GM18873 (cell line): ENCODE data around the gene SMIM12.

Experiments
- ATAC-seq: cut with Tn5 transposase; IDR thresholded peaks from one replicate; pipeline ENCODE4 v1.9.1; 2021; ENCODE audit warnings: mild to moderate bottlenecking, moderate library complexity, moderate number of reproducible peaks; ENCODE audit not compliant: unreplicated experiment, low FRiP score

The SMIM12 gene, protein sequence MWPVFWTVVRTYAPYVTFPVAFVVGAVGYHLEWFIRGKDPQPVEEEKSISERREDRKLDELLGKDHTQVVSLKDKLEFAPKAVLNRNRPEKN

DNA sequence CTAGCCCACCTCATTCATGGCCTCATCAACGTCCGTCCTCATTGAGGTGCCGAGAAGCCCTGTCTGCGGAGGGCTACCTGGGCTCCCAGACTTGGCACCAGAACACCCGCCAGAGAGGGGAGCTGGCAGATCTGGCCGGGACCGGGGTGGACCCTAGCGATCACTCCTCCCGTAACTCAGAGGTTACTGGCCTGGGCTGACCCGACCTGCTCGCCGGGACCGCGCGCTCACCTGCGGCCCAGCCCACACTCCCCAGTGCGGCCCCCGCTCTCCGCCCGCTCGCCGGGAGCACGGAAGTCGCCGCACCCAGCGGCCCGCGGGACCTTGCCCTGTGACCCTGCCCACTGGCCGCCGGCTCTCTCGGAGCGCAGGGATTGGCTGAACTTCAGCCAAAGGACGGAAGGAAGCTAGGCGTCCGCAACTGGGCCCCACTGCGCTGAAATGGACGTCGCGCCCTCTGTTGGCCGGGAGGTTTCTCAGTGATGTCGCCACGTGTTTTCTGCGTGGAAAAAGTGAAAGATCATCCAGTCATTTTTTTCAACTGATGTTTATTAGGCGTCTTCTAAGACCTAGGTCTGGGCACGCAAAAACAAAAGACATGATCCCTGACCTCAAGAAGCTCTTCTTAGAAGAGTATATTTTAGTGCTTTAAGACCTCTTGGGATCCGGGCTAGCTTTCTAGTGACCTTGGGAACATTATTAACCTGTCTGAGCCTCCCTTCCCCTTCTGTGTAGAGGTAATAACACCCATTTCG is at the start of gene SMIM12:
Gene SMIM12 (minus strand): TSS at position 304 of the 755 bp plus-strand sequence. CDS start 3,772 bp downstream, outside the sequence.
- no peak for ATAC-seq

DNA sequence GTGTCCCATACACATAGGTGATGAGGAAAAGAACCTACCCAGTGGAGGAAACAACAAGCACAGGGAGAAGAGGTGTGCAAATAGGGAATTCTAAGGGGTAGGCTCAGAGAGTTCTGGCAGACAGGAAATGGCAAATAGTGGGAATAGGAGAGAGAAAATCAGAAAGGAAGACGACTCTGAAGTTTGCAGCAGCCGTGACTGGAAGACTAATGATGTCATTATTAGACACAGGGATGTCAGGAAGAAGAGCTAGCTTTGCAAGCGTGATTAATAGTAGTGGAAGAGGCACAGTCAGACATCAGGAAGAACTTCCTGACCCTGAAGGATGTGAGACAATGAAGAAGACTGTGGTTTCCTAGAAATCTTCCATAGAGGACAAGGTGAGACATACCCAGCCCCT is 48.8 kb upstream of the SMIM12 start:
- ATAC-seq, result no peak

DNA sequence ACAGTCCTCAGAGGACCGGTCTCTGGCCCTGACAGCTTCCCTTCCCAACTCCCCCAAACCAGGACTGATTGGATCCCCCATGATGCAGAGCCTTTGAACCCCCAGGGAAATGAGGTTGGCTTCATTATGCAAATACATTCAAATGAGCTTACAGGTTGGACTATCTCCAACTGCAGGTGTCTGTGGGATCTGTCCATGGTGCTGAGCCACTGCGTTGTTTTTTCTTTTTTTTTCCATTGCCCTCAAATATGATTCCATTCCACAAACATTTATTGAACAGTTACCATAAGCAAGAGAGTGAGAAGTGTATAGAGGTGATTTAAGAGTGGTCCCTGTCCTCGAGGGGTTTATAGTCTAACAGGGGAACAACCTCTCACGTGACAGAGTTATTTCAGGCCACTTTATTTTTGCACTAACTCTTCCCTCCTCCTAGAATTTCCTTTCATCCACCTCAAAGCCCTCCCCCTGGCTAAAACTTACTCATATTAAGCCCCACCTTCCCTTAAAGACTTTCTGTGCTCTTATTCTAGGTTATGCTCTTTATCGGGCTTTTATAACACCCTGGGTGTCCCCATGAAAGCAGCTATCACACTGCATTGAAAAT is 48.0 kb upstream of the SMIM12 start:
- ATAC-seq, result no peak

DNA sequence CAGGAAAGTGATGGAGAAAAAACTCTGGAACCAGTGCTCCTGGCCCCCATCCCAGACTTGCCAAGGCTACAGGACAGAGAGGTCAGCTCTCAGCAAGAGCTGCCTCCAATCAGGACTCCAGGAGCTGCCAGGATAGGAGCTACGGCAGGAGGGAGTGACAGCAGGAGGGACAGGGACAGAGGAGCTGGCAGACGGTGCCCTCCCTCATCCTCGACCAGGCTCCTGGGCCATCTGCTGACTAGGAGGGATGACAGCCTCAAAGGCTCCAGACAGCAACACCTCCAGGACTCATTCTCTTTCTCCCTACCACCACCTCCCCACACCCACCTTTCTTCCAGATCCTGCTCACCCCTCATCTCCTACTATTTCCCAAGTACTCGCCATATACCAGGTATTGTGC is 47.2 kb upstream of the SMIM12 start:
- no peak for ATAC-seq

DNA sequence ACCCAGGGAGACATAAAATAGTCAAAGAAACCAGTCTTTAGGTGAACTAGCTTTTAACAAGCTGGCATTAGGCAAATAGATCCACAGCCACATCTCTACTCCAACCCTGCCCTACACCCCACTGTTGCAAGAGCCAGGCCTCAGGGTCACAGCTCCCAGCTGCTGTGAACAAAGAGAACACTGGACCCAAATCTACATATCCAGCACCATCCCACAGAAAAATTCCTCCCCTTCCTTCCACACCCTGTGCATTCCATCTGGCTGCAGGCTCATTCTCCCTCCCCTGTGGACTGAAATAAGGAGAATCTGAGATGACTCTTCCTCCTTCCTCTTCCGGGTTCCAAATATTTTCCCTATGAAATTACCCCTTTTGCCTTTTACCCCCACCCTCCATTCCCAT is 46.7 kb upstream of the SMIM12 start:
- ATAC-seq, result no peak

DNA sequence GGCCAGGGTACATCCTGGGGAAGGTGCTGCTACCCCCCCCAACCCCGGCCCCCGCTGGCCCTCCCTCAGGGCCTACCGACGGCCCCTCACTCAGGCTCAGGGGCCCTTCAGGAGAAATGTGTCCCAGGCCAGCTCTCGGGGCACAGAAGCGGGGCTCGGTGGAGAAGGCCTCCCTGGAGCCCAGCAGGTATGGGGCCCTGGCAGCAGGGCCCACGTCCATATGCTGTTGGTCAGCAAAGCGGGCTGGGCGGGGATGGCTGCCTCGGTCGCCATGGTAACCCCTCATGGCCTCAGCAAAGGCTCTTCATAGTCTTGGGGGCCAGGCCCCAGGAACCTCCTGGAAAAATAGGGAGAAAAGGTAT is 45.5 kb upstream of the SMIM12 start:
- ATAC-seq, result no peak

DNA sequence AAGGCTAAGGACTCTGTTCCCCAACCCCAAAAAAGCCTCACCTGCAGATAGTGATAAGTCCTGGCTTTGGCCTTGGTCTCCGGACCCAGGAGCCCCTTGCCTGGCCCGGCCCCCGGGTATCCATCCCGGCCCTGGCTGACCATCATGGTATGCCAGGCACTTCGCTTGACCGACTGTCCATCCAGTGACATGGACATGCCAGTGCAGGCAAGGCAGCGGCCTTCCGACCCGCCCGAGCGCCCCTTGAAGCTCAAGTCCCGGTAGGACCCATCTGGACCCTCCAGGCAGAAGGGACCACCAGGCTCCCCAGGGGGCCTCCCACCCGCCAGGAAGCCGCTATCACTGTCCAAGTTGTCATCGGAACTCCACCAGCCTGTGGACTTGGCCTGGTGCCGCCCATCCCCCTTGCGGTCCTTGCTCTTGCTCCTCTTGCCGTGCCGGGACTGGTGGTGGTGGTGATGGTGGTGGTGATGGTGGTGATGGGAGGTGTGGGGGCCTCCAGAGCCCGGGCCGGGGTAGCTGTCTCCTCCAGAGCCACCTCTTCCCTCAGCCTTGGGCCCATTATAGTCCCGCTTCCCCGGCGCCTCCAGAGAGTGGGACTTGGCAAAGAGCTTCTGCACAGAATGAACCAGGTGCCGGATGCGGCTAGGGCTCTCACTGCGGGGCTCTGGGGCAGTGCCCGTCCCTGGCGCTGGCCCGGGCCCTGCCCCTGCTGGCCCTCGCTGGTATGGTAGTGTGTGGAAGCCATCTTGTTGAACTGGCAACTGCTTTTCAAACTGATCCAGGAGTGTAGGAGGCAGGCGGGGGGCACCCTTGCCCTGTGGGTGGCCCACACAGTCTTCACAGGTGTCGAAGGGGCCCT is 44.9 kb upstream of the SMIM12 start:
- ATAC-seq, result no peak

DNA sequence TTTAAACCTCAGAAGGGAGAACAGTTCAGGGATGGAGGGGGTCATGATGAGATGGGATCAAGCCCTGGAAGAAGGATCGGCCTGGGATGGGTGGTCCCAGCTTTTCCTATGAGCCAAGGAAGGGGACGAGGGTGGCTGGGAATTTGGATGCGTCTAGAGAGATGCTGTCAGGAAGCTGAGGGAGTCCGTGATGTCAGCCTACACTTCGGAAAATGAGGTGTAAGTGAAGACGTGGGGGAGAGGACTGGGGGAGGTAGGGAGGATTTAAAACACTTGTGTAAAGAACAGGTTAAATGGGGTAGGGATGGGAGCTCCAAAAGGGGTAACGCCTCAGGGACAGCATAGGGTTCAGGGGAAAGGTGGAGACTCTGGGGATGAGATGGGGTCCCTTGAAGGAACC is 42.4 kb upstream of the SMIM12 start:
- no peak for ATAC-seq

DNA sequence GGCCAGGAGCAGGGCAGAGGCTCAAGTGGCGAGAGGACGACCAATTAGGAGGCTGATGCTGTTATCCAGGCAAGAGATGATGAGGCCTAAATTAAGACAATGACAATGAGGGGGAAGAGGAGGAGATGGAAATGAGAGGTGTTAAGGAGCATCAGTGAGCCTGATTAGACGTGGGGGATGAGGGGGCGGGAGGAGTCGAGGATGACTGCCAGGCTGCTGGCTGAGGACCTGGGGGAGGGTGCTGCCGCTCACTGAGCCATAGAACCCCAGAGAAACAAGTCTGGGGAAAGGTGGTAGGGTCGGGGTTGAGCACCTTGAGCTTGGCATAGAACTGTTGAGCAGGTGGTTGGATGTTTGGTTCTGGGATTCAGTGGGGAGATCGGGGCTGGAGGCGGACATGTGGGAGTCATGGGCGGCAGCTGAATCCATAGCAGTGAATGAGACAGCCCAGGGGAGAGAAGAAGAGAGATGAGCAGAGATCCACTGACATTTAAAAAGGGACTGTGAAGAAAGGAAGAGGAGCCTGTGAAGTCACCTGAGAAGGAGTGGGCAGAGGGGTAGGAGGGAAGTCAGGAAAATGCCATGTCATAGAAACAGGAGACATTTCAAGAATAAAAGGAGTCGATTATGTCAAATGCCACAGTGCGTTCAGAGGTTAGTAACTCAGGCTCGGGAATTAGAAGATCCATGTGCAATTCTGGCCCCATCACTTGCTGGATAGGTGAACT is 41.4 kb upstream of the SMIM12 start:
- no peak for ATAC-seq

DNA sequence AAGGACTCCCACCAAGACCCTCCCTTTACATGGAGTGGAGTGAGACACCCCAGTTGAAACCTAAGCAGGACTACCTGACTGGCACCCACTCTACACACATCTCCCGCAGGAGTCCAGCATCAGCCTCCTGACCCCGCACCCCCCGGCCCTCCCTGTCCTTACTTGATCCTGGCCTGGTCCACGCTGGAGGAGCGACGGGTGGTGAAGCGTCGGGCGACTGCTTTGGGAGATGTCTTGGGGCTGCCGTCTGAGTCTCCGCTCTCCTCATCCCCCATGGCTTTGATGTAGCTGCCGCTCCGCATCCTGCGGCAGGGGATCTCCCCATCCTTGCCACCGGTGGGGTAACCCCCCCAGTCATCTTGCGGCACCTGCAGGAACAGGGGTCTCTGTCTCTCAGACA is 40.4 kb upstream of the SMIM12 start:
- ATAC-seq, result no peak

DNA sequence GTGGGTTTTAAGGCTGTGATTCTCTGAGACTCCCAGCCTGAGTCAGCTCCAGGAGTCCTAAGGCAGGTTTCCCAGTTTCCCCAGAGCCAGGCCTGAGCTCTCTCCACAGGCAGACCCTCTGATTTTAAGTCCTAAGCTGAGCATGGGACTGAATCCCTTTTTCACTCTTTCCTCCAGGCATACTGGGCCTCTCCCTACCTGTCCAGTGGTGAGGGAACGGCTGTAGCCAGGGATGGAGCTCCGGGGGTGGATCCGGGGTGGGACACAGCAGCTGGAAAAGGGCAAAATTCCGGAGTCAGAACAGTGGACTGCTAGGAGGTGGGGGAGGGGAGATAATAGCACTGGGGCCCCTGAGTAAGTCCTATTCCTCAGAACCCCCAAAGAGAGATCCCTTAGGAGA is 39.9 kb upstream of the SMIM12 start:
- ATAC-seq, result no peak

DNA sequence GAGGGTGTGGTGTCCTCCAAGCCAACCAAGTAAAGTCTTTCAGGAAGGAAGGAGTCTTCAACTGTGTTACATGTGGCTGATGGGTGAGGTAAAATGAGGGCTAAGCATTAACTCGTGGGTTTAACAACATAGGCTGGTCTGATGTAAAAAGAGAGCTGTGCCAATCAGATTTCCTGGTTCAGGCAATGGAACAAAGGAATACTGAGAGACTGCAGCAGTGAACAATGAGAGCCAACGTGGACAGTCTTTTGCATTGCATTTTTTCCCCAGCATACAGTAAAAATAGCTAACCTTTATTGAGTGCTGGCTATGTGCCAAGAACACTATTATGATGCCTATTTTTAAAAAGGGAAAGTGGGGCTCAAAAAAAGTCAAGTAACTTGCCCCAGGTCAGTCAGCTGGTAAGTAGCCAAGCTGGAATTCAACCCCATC is 38.8 kb upstream of the SMIM12 start:
- no peak for ATAC-seq

DNA sequence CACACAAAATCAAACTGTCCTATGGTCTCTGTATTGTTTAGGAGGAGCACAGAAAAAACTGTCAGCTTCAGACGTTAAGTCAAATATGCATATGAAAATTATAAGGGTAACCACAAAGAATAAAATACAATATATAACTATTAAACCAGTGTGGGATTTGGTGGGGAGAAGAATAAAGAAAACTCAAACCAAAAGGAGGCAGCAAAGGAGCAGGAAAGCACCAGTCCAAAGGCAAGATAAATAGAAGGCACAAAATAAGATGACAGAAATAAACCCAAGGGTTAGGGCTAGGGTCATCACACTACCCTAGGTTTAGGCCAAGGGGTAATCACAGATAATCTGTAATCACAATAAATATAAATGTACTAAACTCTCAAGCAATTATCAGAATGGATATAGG is 37.1 kb upstream of the SMIM12 start:
- ATAC-seq, result no peak

DNA sequence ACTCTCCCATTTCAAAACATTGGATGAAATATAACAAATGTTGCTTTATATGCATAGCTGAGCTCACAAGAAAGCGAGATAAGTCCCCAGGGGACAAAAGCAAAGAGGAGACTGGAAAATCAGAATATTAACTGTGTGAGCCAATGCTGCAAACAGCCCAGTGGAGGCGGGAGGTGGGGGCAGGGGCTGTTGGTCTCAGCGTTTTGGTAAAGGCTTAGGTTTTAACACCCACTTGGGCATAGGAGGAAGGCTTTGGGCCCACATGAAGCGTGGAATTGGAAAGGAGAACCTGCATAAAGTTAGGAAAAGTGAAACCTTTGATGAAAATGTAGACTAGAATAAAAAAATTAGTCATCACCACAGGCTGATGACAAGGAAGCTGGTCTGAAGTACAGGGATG is 30.2 kb upstream of the SMIM12 start:
- ATAC-seq, result no peak

DNA sequence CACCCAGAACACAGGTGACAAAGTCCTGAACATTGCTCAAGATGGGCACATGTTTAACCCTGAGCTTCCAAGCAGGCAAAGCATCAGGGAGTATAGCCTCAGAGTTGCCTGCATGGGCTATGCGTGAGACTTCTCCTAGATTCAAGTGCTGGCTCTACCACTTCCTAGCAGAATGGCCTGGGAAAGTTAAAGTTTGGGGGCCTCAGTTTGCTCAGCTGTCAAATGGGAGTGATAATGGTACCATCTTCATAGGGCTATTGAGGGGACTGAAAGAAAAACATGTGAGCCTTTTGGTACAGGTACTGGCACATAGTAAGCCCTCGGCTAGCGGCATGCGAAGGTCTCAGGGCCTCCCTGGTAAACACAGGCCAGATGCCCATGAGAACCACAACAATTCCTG is 28.0 kb upstream of the SMIM12 start:
- ATAC-seq, result no peak

DNA sequence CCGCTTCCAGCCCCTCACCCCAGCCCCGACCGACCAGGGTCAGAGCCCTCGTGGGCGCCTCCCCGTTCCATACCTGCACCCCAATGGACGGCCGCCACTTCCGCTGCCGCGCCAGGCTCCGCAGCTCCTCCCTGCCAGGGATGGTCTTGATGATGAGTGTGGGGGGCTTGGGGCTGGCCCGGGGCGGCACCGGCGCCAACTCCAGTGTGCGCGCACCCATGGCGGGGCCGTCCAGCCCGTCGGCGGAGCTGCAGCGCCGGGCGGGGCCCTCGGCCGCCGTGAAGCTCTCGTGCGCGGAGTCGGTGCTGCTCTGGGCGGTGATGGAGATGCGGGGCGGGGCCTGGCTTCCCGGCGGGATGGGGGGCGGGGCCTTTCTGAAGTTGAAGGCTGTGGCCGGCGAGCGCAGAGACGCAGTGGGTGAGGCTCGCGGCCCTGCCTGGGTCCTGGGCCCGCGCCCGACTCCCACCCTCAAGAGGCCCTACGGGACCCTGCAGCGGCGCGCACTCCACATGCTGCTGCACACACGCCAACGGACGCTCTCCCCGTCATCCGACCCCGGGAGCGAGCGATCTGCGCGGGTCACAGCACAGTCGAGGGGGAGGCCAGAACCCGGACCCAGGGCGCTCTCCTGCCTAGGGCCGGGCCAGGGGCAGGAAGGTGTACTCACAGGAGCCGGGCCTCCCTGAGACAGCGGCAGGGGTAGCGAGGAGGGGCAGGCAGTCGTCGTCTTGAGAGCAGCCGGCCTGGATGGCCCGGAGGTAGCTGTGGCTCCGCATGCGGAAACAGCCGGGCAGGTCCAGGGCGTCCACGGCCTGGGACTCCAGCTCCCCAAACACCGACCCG is 26.1 kb upstream of the SMIM12 start:
- ATAC-seq, result no peak

DNA sequence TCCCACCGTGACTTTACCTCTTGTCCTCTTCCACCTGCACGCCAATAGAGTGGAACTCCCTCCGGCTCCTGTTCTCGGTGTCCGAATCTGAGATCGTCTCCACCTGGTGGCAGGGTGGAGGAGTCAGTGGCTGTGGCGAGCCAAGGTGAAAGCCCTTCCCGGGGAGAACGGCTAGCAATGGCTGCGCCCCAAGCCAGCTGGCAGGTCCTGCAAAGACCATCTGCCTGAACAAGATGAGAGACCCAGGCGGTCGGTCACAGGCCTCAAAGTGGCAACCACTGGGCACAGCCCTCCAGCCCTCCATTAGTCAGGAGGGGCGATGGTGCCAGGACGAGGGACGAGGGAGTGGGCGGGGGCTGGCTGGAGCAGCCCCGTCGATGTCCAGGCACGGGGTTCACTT is 25.4 kb upstream of the SMIM12 start:
- ATAC-seq, result no peak

DNA sequence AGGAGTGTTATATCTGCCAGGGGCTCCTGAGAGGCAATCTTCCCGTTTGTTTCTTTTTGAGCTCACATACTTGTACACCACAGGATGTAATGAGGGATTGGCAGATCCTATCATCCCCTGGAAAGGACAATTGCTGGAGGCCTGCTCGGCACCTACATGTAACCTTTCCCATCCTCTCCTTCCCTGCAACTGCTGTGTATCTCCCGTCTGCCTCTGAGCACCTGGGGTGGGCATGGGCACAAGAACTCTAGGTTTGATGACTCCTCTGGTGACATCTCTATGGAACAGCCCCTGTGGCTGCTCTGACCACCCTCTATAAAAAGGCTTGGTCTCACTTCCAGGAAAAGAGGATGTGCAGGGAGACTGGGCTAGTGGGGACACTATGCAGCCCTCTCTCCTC is 25.0 kb upstream of the SMIM12 start:
- ATAC-seq, result no peak

DNA sequence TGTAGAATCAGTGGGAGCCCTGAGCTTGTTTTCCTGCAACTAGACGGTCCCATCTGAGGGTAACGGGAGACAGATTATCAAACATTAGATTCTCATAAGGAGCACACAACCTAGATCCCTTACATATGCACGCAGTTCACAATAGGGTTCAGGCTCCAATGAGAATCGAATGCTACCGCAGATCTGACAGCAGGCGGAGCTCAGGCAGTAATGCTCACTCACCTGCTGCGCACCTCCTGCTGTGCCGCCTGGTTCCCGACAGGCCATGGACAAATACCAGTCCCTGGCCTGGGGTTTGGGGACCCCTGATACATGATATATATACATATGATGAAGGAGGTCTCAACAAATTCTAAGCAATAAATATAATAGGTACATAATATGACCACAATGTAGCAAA is 19.7 kb upstream of the SMIM12 start:
- ATAC-seq, result no peak

DNA sequence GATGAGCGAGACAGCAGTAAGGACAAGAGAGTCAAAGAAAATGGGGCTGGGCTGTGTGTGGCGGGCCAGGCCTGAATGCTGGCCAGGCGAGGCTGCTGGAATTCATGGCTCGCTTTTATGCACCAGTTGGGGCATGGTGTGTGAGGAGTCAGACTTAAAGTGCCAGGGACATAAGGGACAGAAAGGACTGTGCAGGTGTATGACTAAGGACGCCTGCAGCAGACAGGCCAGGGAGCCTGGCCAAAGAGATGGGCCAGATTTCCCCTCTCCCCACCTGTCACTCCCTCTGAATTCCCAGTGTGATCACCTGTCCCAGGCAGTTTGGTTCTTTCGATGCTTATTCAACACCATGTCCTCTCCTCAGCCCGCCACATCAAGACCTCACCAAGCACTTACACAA is 16.9 kb upstream of the SMIM12 start:
- no peak for ATAC-seq
